Left ventricle myocardium superior (tissue), 1 donor: ENCODE results near the gene TLE3. TPM values are rescaled to one million over a fixed set of nuclear protein-coding genes. Genes with fewer than 3 reads are reported as not detected.
A peak's percentile ranks its signal among the peaks of the same experiment; 100 is the strongest.

ENCODE experiments used
- ATAC-seq: fragments of 200-7000 bp; cut with Tn5 transposase; one replicate; pipeline ENCODE4 v1.9.1; 2020; ENCODE audit warnings: mild to moderate bottlenecking, moderate library complexity
- DNase-seq: peaks from one replicate; pipeline ENCODE4 v3.0.0-alpha.2; 2020
- intact Hi-C: fragments of 100-400 bp; cut with micrococcal nuclease; formaldehyde crosslinking; loops from one replicate; pipeline ENCODE4 v1.11.0; 2022
- total RNA-seq: library from RNA; stranded (reverse); fragmentation: NEBNext Ultra II Directional; extraction: Animal tissue kit (Norgen Biotek cat#: 25700); gene quantifications from one replicate; pipeline ENCODE4 v1.2.1, GENCODE V29; 2021
- donor health status: DM: no; HTN: yes; CAD: no; lungs with severe emphysema.

Gene TLE3
- total RNA-seq, 1 donor from 2014 or later, result 12.8 TPM

- intact Hi-C loops, result no loop called here
- ATAC-seq (peak; percentile 8), DNase-seq (no peak)
Measured at GRCh38 chr15:70024521-70024920, 73.2 kb downstream of the TLE3 start.

GRCh38 chr15:70023769-70024491 lies 73.8 kb downstream of the TLE3 start:
- ATAC-seq (peak; percentile 74), DNase-seq (peak; percentile 41)
- intact Hi-C loops, result no loop called here

DNA sequence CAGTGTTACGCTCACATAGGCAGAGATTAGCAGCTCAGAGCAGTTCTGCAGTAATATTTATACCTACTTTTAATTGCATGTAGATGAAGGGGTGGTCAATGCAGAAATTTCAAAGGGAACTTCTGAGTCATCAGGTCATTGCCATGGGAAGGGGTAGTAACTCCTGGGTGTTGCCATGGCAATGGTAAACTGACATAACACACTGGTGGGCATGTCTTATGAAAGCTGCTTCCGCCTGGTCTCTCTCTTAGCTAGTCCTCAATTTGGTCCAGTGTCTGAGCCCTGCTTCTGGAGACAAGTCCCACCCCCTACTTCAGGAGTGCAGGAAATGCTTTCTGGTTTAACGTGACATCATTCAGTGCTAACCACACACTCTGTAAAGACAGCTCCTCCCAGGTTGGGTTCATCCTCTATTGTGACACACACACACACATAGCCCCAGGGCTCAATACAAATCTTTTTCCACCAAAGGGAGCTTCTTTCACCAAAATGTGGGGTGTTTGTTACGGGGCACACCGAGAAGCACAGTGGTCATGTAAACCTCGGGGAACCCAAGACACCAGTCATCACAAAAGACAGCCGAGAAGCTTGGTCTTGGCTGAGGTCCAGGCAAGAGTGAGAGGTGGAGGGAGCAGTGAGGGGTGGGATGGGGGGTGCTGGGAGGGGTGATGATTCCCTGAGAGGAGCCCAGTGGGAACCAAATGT lies 74.5 kb downstream of the TLE3 start:
- no peak for DNase-seq
- intact Hi-C loops, result no loop called here
- ATAC-seq, result peak; percentile 30

GRCh38 chr15:70020229-70020628 lies 77.5 kb downstream of the TLE3 start:
- intact Hi-C loops, result no loop called here
- no peak for ATAC-seq
- DNase-seq, result no peak

DNA sequence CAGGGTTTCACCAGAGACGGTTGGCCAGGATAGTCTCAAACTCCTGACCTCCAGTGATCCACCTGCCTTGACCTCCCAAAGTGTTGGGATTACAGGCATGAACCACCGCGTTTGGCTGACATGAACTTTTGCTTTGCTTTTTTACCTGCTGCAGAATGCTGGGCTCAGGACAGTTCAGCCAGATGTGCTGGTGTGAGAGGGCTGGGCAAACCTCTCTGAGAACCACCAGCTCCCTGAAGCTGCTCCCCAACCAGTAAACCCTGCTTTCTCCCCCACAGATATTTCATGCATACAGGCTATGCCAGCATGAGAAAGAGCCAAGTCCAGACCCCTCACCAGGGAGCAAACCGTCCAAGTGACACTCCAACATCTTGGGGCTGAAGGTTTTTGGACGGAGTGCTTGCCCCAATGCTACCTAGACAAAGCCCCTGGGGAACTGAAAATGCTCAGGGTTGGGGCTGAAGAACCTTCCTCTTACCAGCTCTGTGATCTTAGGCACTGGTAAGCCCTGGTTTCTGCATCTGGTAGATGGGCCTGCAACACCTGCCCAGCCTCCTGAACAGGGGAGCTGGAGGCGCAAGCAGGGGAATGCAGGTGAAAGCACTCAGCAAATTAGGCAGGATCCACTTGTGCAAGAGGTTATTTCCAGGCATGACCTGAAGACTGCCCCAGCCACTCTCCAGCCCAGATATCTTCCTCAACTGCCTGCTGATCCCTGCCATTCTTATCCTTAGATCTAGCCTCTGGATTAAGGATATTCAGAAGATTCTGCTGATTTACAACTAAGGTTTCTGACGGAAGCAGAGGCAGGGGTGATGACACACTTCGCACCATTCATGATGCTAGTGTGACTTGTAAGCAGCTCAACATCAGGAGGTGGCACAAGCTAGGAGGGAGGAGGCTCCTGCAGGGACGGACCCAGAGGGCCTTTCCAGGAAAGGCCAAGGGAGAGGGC lies 78.8 kb downstream of the TLE3 start:
- DNase-seq, result no peak
- no peak for ATAC-seq
- intact Hi-C loops, result no loop called here

DNA sequence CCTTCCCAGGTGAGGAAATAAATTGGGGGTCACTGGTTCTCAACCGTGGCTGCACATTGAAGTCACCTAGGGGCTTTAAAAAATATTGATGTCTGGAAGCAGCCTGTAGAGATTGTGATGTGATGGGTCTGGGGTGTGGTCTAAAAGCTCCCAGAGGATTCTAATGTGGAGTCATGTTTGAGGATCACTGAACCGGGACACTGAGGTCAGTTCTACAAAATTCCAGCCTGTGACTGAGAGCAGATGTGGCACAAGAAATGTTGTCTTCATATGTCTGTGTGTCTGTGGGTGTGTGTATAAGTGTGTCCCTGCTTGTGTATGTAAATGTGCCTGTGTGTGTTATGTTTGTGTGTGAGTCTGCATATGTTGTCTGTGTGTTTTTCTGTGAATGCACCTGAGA lies 79.9 kb downstream of the TLE3 start:
- DNase-seq, result no peak
- intact Hi-C loops, result no loop called here
- ATAC-seq, result no peak

DNA sequence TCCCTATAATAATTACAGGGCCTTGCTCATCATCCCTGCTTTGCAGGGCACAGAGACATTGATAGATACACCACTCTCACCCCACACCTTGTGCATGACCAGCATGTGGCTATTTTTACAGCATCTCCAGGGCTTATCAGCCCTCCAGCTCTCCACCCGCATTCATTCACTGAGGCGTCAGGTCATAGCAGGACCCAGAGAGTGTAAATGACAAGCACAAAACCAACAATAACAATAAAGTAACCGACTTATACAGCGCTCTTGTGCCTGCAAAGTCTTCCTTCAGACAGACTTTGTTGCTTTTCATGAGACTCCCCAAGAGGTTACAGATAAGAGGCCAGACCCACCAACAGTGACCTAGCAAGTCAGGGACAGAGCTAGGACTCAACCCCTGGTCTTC lies 80.7 kb downstream of the TLE3 start:
- no peak for ATAC-seq
- intact Hi-C loops, result no loop called here
- no peak for DNase-seq

GRCh38 chr15:70016511-70016994 lies 81.2 kb downstream of the TLE3 start:
- DNase-seq (no peak), ATAC-seq (no peak)
- intact Hi-C loops, result no loop called here

- no peak for DNase-seq
- no peak for ATAC-seq
- intact Hi-C loops, result no loop called here
Measured at GRCh38 chr15:70014860-70015490, 82.7 kb downstream of the TLE3 start.

DNA sequence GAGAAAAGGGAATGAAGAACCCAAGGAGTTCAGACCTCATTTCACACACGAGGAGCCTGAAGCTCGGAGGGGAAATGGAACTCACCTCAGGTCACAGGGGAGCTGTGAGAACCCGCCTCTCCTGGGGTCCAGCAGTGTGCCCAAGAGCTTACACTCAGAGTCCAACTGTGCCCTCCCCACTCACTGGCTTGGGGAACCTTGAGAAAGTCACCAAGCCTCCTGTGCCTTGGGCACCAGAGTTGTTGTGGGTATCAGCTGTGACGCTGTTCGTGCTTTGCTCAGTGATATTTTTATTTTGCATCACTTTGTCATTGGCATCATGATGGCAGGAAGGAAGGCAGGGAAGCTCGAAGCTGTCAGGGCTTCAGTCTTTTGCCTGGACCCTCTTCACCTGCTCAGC lies 83.4 kb downstream of the TLE3 start:
- intact Hi-C loops, result no loop called here
- DNase-seq (no peak), ATAC-seq (no peak)

- ATAC-seq (no peak), DNase-seq (no peak)
- intact Hi-C loops, result no loop called here
Measured at GRCh38 chr15:70013656-70014313, 83.9 kb downstream of the TLE3 start.

DNA sequence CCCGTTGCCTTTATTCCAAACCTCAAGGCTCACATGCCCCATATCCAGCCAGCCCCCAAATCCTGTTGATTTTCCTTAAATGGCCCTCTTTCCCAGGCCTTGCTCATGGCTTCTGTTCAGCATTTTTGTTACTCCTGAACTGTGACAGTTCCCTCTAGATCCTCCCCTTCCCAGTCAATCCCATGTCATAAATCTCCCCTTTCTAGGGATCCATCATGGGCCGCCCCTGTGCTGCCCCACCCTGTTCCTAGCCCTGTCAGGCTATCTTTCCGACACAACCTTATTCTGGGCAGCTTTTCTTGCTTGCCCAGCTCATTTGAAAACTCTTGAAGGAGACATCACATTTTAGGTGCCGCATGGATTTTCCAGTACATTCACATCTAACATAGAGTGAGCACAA lies 84.8 kb downstream of the TLE3 start:
- intact Hi-C loops, result no loop called here
- no peak for DNase-seq
- no peak for ATAC-seq

GRCh38 chr15:70008697-70009290 lies 88.9 kb downstream of the TLE3 start:
- intact Hi-C loops, result no loop called here
- DNase-seq, result no peak
- no peak for ATAC-seq

GRCh38 chr15:70006259-70007147 lies 91.2 kb downstream of the TLE3 start:
- intact Hi-C loops, result no loop called here
- DNase-seq, result no peak
- ATAC-seq, result no peak

DNA sequence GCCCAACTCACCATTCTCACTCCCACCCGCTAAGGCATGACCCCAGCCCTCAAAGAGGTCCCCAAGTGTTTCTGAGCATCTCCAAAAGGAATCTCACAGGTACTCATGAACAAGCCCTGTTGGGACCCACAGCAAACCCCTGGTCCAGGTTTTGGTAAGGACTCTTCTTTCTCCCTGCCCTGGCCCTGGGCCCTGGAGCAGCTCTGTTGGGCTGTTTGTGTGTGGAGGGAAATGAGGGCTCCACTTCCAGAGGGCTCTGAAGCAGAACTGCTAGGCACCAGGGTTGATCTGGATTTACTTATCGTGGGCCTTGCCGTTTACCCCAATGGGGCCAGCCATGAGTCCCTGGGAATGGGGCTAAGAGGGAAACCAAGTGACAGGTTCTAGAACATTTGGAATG lies 92.9 kb downstream of the TLE3 start:
- ATAC-seq, result no peak
- intact Hi-C loops, result no loop called here
- DNase-seq, result no peak

GRCh38 chr15:70002897-70003296 lies 94.8 kb downstream of the TLE3 start:
- intact Hi-C loops, result no loop called here
- ATAC-seq (no peak), DNase-seq (no peak)

- ATAC-seq, result no peak
- intact Hi-C loops, result no loop called here
- DNase-seq, result no peak
Measured at GRCh38 chr15:70001859-70002258, 95.9 kb downstream of the TLE3 start.
